HepG2 (cell line): ENCODE measurements around the gene PRKACG. TPM values are rescaled to one million over a fixed set of nuclear protein-coding genes. Genes with fewer than 3 reads are reported as not detected.

Experiments
- CBFB ChIP-seq: sonication (generic); formaldehyde crosslinking; IDR thresholded peaks from 2 replicates; pipeline ENCODE4 v1.4.0; 2020; ENCODE audit warnings: missing genetic modification reagents
- FOSL1 ChIP-seq: sonication (generic); formaldehyde crosslinking; IDR thresholded peaks from 2 replicates; pipeline ENCODE4 v1.9.0; 2021; ENCODE audit warnings: missing genetic modification reagents, borderline replicate concordance
- HDAC1 ChIP-seq: sonication (generic); formaldehyde crosslinking; IDR thresholded peaks from 2 replicates; pipeline ENCODE4 v1.5.1; 2020; ENCODE audit warnings: mild to moderate bottlenecking, missing genetic modification reagents
- HMGA1 ChIP-seq: sonication (generic); formaldehyde crosslinking; conservative IDR thresholded peaks from 2 replicates; pipeline ENCODE4 v1.4.0; 2020; ENCODE audit warnings: missing genetic modification reagents
- MEIS1 ChIP-seq: sonication (generic); formaldehyde crosslinking; IDR thresholded peaks from 2 replicates; pipeline ENCODE4 v1.9.0; 2021; ENCODE audit warnings: mild to moderate bottlenecking, missing genetic modification reagents, moderate library complexity, borderline replicate concordance
- PCBP1 ChIP-seq: fragments of 200-400 bp; formaldehyde crosslinking; IDR thresholded peaks from 2 replicates; pipeline ENCODE4 v1.6.1; 2017; ENCODE audit warnings: mild to moderate bottlenecking, low read depth, low read length, borderline replicate concordance
- RORA ChIP-seq: sonication (generic); formaldehyde crosslinking; IDR thresholded peaks from 2 replicates; pipeline ENCODE4 v1.5.0; 2020; ENCODE audit warnings: mild to moderate bottlenecking, missing genetic modification reagents, moderate library complexity
- TCF7L2 ChIP-seq: IDR thresholded peaks from 2 replicates; pipeline ENCODE4 v1.6.1; 2011; ENCODE audit warnings: mild to moderate bottlenecking, low read depth, low read length, moderate library complexity
- TEAD3 ChIP-seq: optimal IDR thresholded peaks from 2 replicates; pipeline ENCODE3; 2016; ENCODE audit warnings: borderline replicate concordance
- ZFY ChIP-seq: sonication (generic); formaldehyde crosslinking; IDR thresholded peaks from 2 replicates; pipeline ENCODE4 v1.4.0; 2020; ENCODE audit warnings: missing genetic modification reagents
- ZNF224 ChIP-seq: sonication (generic); formaldehyde crosslinking; IDR thresholded peaks from 2 replicates; pipeline ENCODE4 v1.5.0; 2020; ENCODE audit warnings: mild to moderate bottlenecking, missing genetic modification reagents
- ZNF264 ChIP-seq: sonication (generic); formaldehyde crosslinking; IDR thresholded peaks from 2 replicates; pipeline ENCODE4 v1.4.0; 2020; ENCODE audit warnings: missing genetic modification reagents
- ZNF543 ChIP-seq: sonication (generic); formaldehyde crosslinking; IDR thresholded peaks from 2 replicates; pipeline ENCODE4 v1.4.0; 2020; ENCODE audit warnings: mild to moderate bottlenecking, missing genetic modification reagents
- ZNF547 ChIP-seq: sonication (generic); formaldehyde crosslinking; IDR thresholded peaks from 2 replicates; pipeline ENCODE4 v1.5.1; 2020; ENCODE audit warnings: mild to moderate bottlenecking, missing genetic modification reagents
- ZNF720 ChIP-seq: sonication (generic); formaldehyde crosslinking; IDR thresholded peaks from 2 replicates; pipeline ENCODE4 v1.4.0; 2020; ENCODE audit warnings: missing genetic modification reagents
- ZNF724P ChIP-seq: sonication (generic); formaldehyde crosslinking; IDR thresholded peaks from 2 replicates; pipeline ENCODE4 v1.8.0; 2022; ENCODE audit warnings: missing genetic modification reagents, borderline replicate concordance
- ZNF792 ChIP-seq: IDR thresholded peaks from 2 replicates; pipeline ENCODE4 v1.6.1; 2016
- ZSCAN9 ChIP-seq: IDR thresholded peaks from 2 replicates; pipeline ENCODE4 v1.6.1; 2016; ENCODE audit warnings: borderline replicate concordance
- polyA plus RNA-seq, 8 experiments: library from polyadenylated mRNA; depleted of rRNA in 3 of 8; stranded (reverse) in 7 of 8; unstranded in 1 of 8; fragments of >200 nt; fragmentation: Illumina TruSeq in 4 of 8; extraction: Trizol in 4 of 8; gene quantifications; 2 replicates each; pipeline versions ENCODE4 v1.2.1 to v1.2.3, GENCODE V29; 2011 to 2016; ENCODE audit warnings: low read depth in 4 of 8, missing spikeins in 1 of 8, mixed read lengths in 1 of 8; ENCODE audit not compliant: insufficient read depth in 1 of 8
- total RNA-seq, 5 experiments: library from RNA; depleted of rRNA; stranded (reverse); fragments of >200 nt; fragmentation: Illumina TruSeq; extraction: Trizol; gene quantifications; 2 replicates each; pipeline ENCODE4 v1.2.3, GENCODE V29; 2016; ENCODE audit warnings: low read depth in 1 of 5
- TF ChIP-seq, protein P1 (sequence below): sonication (generic); formaldehyde crosslinking; IDR thresholded peaks from 2 replicates; pipeline ENCODE4 v1.4.0; 2020; ENCODE audit warnings: missing genetic modification reagents
- TF ChIP-seq, protein P2 (sequence below): sonication (generic); formaldehyde crosslinking; IDR thresholded peaks from 2 replicates; pipeline ENCODE4 v1.4.0; 2020; ENCODE audit warnings: missing genetic modification reagents
- TF ChIP-seq, protein P3 (sequence below): sonication (generic); formaldehyde crosslinking; IDR thresholded peaks from 2 replicates; pipeline ENCODE4 v1.9.0; 2021; ENCODE audit warnings: missing genetic modification reagents, mild to moderate bottlenecking, borderline replicate concordance
- TF ChIP-seq, protein P4 (sequence below): sonication (generic); formaldehyde crosslinking; IDR thresholded peaks from 2 replicates; pipeline ENCODE4 v1.5.0; 2020; ENCODE audit warnings: mild to moderate bottlenecking, missing genetic modification reagents
- TF ChIP-seq, protein P5 (sequence below): sonication (generic); formaldehyde crosslinking; IDR thresholded peaks from 2 replicates; pipeline ENCODE4 v1.5.0; 2020; ENCODE audit warnings: mild to moderate bottlenecking, missing genetic modification reagents, moderate library complexity
- TF ChIP-seq, protein P6 (sequence below): sonication (generic); formaldehyde crosslinking; IDR thresholded peaks from 2 replicates; pipeline ENCODE4 v1.4.0; 2020; ENCODE audit warnings: missing genetic modification reagents

Gene PRKACG
- total and polyA plus RNA-seq, 2 of the 13 experiments (the other 11 are each of a cell fraction or from before 2014, with no cell fraction given): not detected

DNA sequence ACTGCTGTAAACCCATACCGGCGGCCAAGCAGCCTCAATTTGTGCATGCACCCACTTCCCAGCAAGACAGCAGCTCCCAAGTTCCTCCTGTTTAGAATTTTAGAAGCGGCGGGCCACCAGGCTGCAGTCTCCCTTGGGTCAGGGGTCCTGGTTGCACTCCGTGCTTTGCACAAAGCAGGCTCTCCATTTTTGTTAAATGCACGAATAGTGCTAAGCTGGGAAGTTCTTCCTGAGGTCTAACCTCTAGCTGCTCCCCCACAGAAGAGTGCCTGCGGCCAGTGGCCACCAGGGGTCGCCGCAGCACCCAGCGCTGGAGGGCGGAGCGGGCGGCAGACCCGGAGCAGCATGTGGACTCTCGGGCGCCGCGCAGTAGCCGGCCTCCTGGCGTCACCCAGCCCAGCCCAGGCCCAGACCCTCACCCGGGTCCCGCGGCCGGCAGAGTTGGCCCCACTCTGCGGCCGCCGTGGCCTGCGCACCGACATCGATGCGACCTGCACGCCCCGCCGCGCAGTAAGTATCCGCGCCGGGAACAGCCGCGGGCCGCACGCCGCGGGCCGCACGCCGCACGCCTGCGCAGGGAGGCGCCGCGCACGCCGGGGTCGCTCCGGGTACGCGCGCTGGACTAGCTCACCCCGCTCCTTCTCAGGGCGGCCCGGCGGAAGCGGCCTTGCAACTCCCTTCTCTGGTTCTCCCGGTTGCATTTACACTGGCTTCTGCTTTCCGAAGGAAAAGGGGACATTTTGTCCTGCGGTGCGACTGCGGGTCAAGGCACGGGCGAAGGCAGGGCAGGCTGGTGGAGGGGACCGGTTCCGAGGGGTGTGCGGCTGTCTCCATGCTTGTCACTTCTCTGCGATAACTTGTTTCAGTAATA is 21.8 kb upstream of the PRKACG start, which contains the start of gene FXN (continued):
- TF ChIP-seq, protein P1, sequence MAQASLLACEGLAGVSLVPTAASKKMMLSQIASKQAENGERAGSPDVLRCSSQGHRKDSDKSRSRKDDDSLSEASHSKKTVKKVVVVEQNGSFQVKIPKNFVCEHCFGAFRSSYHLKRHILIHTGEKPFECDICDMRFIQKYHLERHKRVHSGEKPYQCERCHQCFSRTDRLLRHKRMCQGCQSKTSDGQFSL (CRISPR knock-in tag): peak; percentile 100
- TF ChIP-seq, protein P2, sequence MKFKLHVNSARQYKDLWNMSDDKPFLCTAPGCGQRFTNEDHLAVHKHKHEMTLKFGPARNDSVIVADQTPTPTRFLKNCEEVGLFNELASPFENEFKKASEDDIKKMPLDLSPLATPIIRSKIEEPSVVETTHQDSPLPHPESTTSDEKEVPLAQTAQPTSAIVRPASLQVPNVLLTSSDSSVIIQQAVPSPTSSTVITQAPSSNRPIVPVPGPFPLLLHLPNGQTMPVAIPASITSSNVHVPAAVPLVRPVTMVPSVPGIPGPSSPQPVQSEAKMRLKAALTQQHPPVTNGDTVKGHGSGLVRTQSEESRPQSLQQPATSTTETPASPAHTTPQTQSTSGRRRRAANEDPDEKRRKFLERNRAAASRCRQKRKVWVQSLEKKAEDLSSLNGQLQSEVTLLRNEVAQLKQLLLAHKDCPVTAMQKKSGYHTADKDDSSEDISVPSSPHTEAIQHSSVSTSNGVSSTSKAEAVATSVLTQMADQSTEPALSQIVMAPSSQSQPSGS: peak; percentile 71
- TF ChIP-seq TCF7L2: no peak
- TF ChIP-seq HDAC1 (CRISPR knock-in tag): peak; percentile 91
- no peak for TF ChIP-seq ZNF720 (CRISPR knock-in tag)
- 0 out of 2 replicates have a peak, but pooled peaks have one; percentile 79 for TF ChIP-seq CBFB (CRISPR knock-in tag)
- TF ChIP-seq HMGA1 (CRISPR knock-in tag): no peak
- TF ChIP-seq ZNF792 (CRISPR knock-in tag): peak; percentile 67
- peak; percentile 71; the same call in 1 of the 2 replicates for TF ChIP-seq ZNF724P
- TF ChIP-seq ZNF224 (CRISPR knock-in tag): no peak
- TF ChIP-seq TEAD3 (CRISPR knock-in tag): peak; percentile 72
- peak; percentile 61; the same call in 1 of the 2 replicates for TF ChIP-seq ZNF543 (CRISPR knock-in tag)
- no peak for TF ChIP-seq ZSCAN9 (CRISPR knock-in tag)
- peak; percentile 69 for TF ChIP-seq ZNF264 (CRISPR knock-in tag)
- TF ChIP-seq, protein P3, sequence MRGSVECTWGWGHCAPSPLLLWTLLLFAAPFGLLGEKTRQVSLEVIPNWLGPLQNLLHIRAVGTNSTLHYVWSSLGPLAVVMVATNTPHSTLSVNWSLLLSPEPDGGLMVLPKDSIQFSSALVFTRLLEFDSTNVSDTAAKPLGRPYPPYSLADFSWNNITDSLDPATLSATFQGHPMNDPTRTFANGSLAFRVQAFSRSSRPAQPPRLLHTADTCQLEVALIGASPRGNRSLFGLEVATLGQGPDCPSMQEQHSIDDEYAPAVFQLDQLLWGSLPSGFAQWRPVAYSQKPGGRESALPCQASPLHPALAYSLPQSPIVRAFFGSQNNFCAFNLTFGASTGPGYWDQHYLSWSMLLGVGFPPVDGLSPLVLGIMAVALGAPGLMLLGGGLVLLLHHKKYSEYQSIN (CRISPR knock-in tag): no peak
- 0 out of 2 replicates have a peak, but pooled peaks have one; percentile 76 for TF ChIP-seq PCBP1
- TF ChIP-seq FOSL1: no peak
- TF ChIP-seq RORA (CRISPR knock-in tag): no peak
- peak; percentile 70 for TF ChIP-seq ZNF547 (CRISPR knock-in tag)
- TF ChIP-seq, protein P4, sequence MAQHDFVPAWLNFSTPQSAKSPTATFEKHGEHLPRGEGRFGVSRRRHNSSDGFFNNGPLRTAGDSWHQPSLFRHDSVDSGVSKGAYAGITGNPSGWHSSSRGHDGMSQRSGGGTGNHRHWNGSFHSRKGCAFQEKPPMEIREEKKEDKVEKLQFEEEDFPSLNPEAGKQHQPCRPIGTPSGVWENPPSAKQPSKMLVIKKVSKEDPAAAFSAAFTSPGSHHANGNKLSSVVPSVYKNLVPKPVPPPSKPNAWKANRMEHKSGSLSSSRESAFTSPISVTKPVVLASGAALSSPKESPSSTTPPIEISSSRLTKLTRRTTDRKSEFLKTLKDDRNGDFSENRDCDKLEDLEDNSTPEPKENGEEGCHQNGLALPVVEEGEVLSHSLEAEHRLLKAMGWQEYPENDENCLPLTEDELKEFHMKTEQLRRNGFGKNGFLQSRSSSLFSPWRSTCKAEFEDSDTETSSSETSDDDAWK (CRISPR knock-in tag): no peak
- TF ChIP-seq, protein P5, sequence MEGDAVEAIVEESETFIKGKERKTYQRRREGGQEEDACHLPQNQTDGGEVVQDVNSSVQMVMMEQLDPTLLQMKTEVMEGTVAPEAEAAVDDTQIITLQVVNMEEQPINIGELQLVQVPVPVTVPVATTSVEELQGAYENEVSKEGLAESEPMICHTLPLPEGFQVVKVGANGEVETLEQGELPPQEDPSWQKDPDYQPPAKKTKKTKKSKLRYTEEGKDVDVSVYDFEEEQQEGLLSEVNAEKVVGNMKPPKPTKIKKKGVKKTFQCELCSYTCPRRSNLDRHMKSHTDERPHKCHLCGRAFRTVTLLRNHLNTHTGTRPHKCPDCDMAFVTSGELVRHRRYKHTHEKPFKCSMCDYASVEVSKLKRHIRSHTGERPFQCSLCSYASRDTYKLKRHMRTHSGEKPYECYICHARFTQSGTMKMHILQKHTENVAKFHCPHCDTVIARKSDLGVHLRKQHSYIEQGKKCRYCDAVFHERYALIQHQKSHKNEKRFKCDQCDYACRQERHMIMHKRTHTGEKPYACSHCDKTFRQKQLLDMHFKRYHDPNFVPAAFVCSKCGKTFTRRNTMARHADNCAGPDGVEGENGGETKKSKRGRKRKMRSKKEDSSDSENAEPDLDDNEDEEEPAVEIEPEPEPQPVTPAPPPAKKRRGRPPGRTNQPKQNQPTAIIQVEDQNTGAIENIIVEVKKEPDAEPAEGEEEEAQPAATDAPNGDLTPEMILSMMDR (CRISPR knock-in tag): peak; percentile 96
- TF ChIP-seq, protein P6, sequence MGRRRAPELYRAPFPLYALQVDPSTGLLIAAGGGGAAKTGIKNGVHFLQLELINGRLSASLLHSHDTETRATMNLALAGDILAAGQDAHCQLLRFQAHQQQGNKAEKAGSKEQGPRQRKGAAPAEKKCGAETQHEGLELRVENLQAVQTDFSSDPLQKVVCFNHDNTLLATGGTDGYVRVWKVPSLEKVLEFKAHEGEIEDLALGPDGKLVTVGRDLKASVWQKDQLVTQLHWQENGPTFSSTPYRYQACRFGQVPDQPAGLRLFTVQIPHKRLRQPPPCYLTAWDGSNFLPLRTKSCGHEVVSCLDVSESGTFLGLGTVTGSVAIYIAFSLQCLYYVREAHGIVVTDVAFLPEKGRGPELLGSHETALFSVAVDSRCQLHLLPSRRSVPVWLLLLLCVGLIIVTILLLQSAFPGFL (CRISPR knock-in tag): no peak
- peak; percentile 35; the same call in 1 of the 2 replicates for TF ChIP-seq MEIS1
- peak; percentile 98 for TF ChIP-seq ZFY (CRISPR knock-in tag)
